ENCODE measurements around the gene RASGEF1C.
A peak's percentile ranks its signal among the peaks of the same experiment; 100 is the strongest.

The RASGEF1C gene

DNA sequence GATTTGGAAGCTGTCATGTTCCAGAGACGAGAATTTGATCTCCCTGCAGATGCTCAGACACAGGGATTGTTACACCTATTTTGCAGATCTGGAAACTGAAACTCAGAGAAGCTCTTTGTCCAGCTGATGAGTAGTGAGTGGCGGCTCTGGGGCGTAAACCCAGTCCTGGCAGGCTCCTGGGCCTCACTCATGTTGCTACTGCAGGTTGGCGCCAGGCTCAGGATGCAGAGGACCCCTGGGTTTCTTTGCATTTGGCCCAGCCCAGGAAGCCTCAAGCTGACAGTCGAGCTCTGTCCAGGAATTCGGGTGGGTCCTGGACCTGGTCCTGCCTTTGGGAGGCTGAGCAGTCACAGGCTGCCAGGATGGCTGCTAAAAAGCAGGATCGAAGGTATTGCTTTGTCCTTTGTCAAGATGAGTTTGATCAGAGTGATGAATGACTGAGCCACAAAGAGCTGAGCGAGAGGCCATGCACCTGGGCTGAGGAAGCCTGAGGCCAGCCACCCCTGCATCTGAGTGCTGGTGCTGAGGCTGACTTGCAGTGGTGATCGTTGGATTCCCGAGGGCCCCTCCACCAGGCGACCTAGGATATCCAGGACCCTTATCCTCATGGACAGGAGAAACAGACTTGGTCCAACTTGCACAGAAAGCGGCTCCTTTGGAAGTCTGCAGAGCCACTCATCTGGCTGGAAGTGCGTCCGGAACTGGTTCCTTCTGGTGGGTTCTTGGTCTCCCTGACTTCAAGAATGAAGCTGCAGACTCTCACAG, 129.1 kb downstream of the RASGEF1C start:
- no peak for DNase-seq

DNA sequence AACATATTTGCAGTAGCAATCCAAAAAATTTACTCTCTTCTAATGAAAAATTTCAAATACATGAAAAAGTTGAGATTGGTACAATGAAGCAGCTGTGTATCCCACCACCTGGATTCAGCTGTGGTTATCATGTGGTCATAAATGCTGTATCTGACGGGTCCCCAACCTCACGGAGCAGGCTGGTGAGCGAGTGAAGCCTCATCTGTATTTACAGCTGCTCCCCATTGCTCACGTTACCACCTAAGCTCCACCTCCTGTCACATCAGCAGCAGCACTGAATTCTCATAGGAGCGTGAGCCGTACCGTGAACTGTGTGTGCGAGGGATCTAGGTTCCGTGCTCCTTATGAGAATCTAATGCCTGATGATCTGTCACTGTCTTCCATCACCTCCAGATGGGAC, 130.7 kb downstream of the RASGEF1C start:
- no peak for DNase-seq

- DNase-seq, result no peak
Observed at GRCh38 chr5:180077594-180078284, 131.3 kb downstream of the RASGEF1C start.

- DNase-seq, result no peak
Observed at GRCh38 chr5:180075703-180076102, 133.3 kb downstream of the RASGEF1C start.

GRCh38 chr5:180074462-180074861, 134.5 kb downstream of the RASGEF1C start:
- DNase-seq, result no peak

- no peak for DNase-seq
Observed at GRCh38 chr5:180072556-180072955, 136.5 kb downstream of the RASGEF1C start.

DNA sequence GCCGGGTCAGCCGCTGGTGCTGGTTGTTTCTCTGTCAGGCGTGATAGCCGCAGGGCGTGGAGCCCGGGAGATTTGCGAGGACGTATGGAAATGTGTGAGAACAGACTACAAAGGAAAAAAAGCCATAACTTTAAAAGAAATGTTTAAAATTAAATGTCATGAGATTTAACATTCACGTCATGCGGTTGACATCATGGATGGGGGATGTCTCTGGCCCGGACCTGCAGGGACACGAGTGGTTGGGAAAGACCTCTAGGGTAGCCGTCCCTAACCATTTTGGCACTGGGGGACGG, 136.8 kb downstream of the RASGEF1C start:
- DNase-seq, result no peak

DNA sequence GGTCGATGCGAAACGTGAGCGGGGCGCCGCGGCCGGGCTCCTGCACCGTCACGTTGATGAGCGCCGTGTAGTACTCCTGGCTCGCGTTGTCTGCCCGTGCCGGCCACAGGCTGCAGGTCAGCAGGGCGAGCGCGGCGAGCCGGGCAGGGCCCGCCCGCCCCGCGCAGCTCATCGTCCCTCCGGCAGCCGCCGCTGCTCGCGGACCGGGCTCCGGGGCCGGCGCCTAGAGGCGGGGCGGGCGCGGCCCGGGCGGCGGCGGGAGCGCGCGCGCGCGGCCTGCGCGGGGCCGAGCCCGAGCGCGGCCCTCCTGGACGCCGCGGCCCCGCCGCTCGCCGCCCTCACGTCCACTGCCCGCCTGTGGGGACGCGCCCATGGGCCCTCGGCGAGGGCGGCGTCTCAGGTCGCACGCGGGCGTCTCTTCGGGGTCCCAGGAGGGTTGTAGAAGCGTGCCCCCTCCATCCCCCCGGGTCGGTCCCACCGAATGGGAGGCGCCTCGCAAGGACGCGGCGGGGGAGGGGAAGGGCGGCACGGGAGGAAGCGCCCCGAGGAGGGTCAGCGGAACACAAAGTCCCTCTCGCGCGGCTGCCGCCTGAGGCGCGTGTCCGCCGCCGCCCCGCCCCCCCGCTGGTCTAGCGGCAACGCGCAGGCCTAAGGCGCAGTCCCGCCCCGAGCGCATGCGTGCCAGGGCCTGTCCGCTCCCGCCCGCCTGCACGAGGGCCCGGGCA, 137.3 kb downstream of the RASGEF1C start, which contains the start of gene RNF130:
TSS of gene RNF130 (minus strand) at position 229 of the 725 bp plus-strand sequence. CDS start at position 172, 57 bp downstream.
- peak; percentile 94 for DNase-seq

DNA sequence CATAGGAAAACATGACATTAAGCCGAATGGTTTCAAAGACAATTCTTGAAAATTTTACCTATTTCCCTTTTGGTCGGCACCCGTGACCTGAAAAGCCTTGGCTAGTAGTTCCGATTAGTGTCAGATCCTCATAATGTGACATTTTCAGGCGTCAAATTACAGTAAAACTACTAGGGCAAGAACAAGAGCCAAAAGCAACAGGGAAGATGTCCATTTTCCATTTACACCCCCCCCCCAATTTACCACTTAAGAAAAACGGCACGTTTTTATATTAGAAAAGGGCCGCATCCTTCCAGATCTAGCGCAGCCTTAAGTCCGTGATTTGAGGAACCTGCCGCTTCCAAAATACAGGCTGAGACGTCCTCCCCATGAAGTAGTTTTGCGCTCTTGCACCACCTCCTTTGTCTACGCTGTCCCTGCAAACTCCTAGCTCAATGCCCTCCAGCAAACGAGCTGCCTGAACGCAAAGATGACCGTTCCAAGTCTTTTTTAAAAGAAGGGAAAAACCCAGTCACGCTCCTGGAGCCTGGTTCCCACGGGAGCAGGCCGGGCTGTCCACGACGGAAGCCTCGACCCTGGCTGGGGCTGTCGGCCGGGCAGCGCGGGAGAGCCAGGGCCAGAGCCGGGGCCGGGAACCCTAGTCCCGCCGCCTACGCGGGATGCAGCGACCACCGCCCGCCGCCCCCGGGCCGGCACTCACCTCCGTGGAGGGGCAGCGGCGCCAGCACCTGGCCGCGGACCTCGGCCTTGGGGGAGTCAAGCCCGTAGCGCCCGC, 138.1 kb downstream of the RASGEF1C start:
- peak; percentile 53 for DNase-seq

- peak; percentile 17 for DNase-seq
Observed at GRCh38 chr5:180069589-180070247, 139.3 kb downstream of the RASGEF1C start.

DNA sequence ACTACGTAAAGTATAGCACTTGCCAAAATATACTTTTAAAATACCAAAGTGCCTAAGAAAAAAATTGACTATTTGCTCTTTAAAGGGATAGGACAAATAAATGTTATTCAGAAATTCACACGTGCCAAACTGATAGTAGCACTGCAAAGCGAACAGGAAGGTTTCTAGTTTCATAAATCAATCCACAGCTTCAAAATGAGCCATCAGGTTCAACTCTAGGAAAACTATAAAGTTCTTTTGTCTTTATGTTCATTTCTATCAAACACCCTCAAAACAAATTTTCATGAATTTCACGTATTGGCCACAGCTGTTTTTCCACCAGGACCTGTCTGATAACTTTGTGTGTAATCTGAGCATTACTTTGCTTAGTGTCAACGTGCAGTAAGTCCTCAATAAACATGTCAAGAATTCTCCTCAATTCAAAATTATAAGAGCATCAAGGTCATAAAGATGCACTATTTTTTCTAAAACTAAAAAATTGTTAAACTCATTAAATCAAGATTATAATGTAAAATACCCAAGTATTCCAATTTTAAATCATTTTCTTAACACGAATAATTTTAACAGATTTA, 140.4 kb downstream of the RASGEF1C start:
- no peak for DNase-seq

DNA sequence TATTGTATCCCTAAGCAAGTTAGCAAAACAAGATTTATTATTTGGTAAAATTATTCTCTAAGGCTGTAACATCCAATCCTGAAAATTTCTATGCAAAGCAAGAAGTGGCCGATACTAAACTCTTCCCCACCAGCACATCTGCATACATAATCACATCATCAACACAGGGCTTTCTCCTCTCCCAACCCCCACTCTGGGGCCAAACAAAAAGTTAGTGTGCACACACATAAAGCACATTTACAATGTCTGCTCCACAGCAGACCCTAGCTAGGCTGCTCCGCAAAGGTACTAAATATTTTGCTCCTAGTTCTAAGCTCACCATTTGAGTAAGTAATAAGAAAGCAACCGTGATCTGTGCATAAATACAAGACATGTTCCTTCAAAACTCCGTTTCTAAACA, 141.0 kb downstream of the RASGEF1C start:
- no peak for DNase-seq

DNA sequence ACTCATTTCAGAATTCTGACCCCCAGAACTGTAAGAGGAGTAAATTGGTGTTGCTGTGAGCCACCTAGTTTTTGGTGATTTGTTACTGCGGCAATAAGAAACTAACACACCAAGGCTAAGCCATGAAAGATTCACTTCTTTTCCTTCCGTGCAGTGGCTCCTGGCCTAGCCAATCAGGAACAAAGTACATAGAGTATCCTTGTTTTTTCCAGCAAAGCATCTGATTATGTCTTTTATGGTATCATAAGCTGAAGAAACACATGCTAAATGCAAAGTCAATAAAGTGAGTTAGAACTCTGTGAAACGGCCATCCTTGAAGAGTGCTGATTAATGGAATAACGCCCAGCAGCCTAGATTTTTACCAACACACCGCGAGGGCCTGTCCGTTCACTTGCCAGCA, 148.8 kb downstream of the RASGEF1C start:
- no peak for DNase-seq

GRCh38 chr5:180059326-180059725, 149.7 kb downstream of the RASGEF1C start:
- DNase-seq, result no peak

- no peak for DNase-seq
Observed at GRCh38 chr5:180056153-180056552, 152.9 kb downstream of the RASGEF1C start.

DNA sequence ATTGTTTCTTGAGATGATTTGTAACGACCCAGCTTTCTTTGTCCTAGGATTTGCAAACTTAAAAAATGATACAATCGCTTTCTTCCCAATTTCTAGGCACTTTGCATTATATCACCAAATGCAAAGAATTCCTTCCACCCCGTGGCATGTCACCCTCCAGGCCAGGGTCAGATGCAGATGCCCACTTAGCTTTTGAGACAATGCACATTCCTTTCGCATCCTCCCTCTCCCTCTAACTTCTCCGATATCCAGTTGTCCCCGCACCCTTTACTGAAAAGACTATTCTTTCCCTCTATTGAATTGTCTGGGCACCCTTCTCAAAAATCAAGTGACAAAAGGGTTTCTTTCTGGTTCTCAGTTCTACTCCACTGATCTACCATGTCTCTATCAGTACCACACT, 154.8 kb downstream of the RASGEF1C start:
- DNase-seq, result no peak

GRCh38 chr5:180053061-180053602, 155.9 kb downstream of the RASGEF1C start:
- no peak for DNase-seq

DNA sequence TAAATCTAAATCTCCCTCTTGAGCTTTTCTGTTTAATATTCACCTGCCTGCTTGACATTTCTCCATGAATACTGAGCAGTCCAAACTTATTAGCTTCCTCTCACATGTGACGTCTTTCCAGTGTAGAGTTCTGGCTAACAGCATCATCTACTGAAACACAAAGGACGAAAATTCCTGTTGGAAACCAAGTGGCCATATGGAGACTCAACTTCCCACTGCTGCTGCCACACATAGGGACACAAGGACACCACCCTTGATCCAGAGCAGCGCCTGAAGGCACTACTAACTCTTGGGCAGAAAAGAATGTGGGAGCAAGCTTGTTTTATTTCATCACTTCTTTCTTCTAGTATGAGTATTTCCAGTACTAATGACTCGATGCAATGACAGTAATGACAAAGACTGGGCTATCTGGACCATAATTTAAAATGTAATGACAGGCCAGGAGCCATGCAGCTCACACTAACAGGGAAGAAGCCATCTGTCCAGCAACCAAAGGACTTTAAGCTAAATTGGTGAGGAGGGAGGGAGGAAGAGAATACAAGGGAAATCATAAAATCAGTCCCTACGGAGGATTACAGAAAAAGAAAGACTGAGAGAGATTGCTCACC, 156.7 kb downstream of the RASGEF1C start:
- no peak for DNase-seq

Measured in fibroblast of skin of right biceps (primary cell).